ENCODE data around the gene BAZ1B.

DNA sequence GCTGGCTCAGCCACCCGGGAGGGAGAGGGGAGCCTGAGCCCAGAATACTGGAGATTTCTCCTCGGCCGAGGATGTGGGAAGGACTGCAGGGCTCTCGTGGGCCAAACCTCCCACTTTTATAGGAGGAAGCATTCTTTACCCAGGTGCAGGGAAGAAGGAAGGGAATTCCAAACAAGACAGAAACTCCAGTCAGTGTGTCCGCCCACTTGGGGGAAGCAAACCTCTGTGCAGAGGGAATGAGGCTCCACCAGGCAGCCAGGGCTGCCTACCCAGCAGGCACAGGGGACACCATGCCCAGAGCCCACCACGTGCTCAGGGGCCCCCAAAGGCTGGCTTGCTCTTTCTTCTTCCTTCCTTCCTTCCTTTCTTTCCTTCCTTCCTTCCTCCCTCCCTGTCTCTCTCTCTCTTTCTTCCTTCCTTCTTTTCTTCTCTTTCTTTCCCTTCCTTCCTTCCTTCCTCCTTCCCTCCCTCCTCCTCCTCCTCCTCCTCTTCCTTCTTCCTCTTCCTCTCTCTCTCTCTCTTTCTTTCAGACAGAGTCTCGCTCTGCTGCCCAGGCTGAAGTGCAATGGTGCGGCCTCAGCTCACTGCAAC, 103.9 kb downstream of the BAZ1B start:
- TF ChIP-seq, protein P1, sequence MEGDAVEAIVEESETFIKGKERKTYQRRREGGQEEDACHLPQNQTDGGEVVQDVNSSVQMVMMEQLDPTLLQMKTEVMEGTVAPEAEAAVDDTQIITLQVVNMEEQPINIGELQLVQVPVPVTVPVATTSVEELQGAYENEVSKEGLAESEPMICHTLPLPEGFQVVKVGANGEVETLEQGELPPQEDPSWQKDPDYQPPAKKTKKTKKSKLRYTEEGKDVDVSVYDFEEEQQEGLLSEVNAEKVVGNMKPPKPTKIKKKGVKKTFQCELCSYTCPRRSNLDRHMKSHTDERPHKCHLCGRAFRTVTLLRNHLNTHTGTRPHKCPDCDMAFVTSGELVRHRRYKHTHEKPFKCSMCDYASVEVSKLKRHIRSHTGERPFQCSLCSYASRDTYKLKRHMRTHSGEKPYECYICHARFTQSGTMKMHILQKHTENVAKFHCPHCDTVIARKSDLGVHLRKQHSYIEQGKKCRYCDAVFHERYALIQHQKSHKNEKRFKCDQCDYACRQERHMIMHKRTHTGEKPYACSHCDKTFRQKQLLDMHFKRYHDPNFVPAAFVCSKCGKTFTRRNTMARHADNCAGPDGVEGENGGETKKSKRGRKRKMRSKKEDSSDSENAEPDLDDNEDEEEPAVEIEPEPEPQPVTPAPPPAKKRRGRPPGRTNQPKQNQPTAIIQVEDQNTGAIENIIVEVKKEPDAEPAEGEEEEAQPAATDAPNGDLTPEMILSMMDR (conservative IDR thresholded peaks at IDR 0.05; ENCODE audit: low read length): no peak
- no peak for TF ChIP-seq EZH2phosphoT487 (IDR thresholded peaks at IDR 0.05; ENCODE audit: borderline replicate concordance, low read depth, low read length)

All from OCI-LY7 (cell line).